ENCODE data around the gene TIMM17A.

DNA sequence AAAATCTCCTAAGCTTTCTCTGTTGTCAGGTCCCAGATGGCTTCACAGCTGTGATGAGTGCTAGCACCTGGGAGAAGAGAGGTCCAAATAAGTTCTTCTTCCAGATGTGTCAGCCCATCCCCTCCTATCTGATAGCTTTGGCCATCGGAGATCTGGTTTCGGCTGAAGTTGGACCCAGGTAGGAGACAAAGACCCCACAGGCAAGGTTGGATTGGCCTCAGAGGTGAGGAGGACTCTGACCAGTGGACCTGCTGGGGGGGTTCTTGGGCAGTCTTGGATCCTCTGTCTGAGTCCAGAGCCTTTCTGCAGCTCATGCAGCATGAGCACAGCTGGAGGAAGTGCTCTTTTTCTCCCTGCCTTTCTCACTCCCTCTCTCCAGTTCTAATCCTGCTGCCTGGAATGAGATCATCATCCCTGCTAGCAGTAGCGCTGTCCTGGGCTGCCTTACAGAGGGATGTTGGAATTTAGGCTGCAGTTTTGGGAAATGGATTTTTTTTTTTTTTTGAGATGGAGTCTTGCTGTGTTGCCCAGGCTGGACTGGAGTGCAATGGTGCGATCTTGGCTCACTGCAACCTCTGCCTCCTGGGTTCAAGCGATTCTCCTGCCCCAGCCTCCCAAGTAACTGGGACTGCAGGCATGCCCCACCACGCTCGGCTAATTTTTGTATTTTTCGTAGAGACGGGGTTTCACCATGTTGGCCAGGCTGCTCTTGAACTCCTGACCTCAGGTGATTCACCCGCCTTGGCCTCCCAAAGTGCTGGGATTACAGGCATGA lies 34.2 kb downstream of the TIMM17A start:
- TF ChIP-seq CTCF (IDR thresholded peaks at IDR 0.05; ENCODE audit: low read length) (no peak), EZH2 (IDR thresholded peaks at IDR 0.05; ENCODE audit: borderline replicate concordance, low read length) (no peak)
